GM19463 (cell line): ENCODE results near the gene DAB2.

Source experiments
- ATAC-seq: cut with Tn5 transposase; IDR thresholded peaks from one replicate; pipeline ENCODE4 v1.9.1; 2021; ENCODE audit warnings: mild to moderate bottlenecking, moderate library complexity; ENCODE audit not compliant: unreplicated experiment

DAB2 gene

GRCh38 chr5:39424736-39425637, at the start of gene DAB2:
TSS of gene DAB2 (minus strand) at chr5:39424980. CDS start at chr5:39394320, 30,660 bp downstream.
- ATAC-seq, result peak; percentile 64

GRCh38 chr5:39473156-39473775, 48.5 kb upstream of the DAB2 start:
- no peak for ATAC-seq

- peak; percentile 44 for ATAC-seq
Measured at GRCh38 chr5:39471836-39472508, 47.2 kb upstream of the DAB2 start.

- no peak for ATAC-seq
Measured at GRCh38 chr5:39470811-39471210, 46.0 kb upstream of the DAB2 start.

- ATAC-seq, result no peak
Measured at GRCh38 chr5:39469777-39470415, 45.1 kb upstream of the DAB2 start.

GRCh38 chr5:39469176-39469575, 44.4 kb upstream of the DAB2 start:
- no peak for ATAC-seq

GRCh38 chr5:39466846-39467245, 42.1 kb upstream of the DAB2 start:
- no peak for ATAC-seq

GRCh38 chr5:39465843-39466242, 41.1 kb upstream of the DAB2 start:
- ATAC-seq, result no peak

GRCh38 chr5:39465097-39465496, 40.3 kb upstream of the DAB2 start:
- ATAC-seq, result no peak

- ATAC-seq, result no peak
Measured at GRCh38 chr5:39464088-39464487, 39.3 kb upstream of the DAB2 start.

- ATAC-seq, result no peak
Measured at GRCh38 chr5:39462211-39462610, 37.4 kb upstream of the DAB2 start.

- peak; percentile 97 for ATAC-seq
Measured at GRCh38 chr5:39461007-39461682, 36.4 kb upstream of the DAB2 start.

GRCh38 chr5:39459907-39460306, 35.1 kb upstream of the DAB2 start:
- no peak for ATAC-seq

GRCh38 chr5:39459071-39459470, 34.3 kb upstream of the DAB2 start:
- no peak for ATAC-seq

GRCh38 chr5:39455645-39456044, 30.9 kb upstream of the DAB2 start:
- peak; percentile 53 for ATAC-seq

- ATAC-seq, result no peak
Measured at GRCh38 chr5:39453606-39454005, 28.8 kb upstream of the DAB2 start.

GRCh38 chr5:39452846-39453245, 28.1 kb upstream of the DAB2 start:
- no peak for ATAC-seq

- ATAC-seq, result no peak
Measured at GRCh38 chr5:39451276-39451941, 26.6 kb upstream of the DAB2 start.

GRCh38 chr5:39450487-39450886, 25.7 kb upstream of the DAB2 start:
- no peak for ATAC-seq

- no peak for ATAC-seq
Measured at GRCh38 chr5:39449591-39449990, 24.8 kb upstream of the DAB2 start.
